Loucy (cell line): ENCODE data around the gene NPC1L1.

ENCODE experiments used
- H2AFZ ChIP-seq: fragments of 200-600 bp; sonication (generic); 2 replicates; pipeline ENCODE4 v1.6.0; 2016; ENCODE audit warnings: antibody characterized with exemption, mild to moderate bottlenecking, low read length, moderate library complexity
- H3F3A ChIP-seq: fragments of 200-600 bp; 2 replicates; pipeline ENCODE4 v1.6.0; 2016; ENCODE audit warnings: antibody characterized with exemption, low read depth, mild to moderate bottlenecking
- H3K27me3 ChIP-seq: fragments of 200-600 bp; sonication (generic); 2 replicates; pipeline ENCODE4 v1.6.1; 2014; ENCODE audit warnings: low read length, mild to moderate bottlenecking; ENCODE audit not compliant: insufficient read depth, poor library complexity, severe bottlenecking
- H3K36me3 ChIP-seq: fragments of 200-600 bp; sonication (generic); 2 replicates; pipeline ENCODE4 v1.6.1; 2016; ENCODE audit warnings: low read length; ENCODE audit not compliant: insufficient read depth
- H3K4me1 ChIP-seq: fragments of 200-600 bp; sonication (generic); 2 replicates; pipeline ENCODE4 v1.5.1; 2014; ENCODE audit warnings: low read length, mild to moderate bottlenecking; ENCODE audit not compliant: insufficient read depth, poor library complexity, severe bottlenecking
- H3K4me2 ChIP-seq: fragments of 200-600 bp; sonication (generic); 2 replicates; pipeline ENCODE4 v1.6.0; 2014; ENCODE audit warnings: antibody characterized with exemption, low read length, low read depth, mild to moderate bottlenecking; ENCODE audit not compliant: poor library complexity, severe bottlenecking
- H3K4me3 ChIP-seq: fragments of 200-600 bp; sonication (generic); 2 replicates; pipeline ENCODE4 v1.5.1; 2014; ENCODE audit warnings: low read length, mild to moderate bottlenecking, mixed read lengths; ENCODE audit not compliant: poor library complexity, severe bottlenecking
- H3K79me2 ChIP-seq: fragments of 200-600 bp; sonication (generic); 2 replicates; pipeline ENCODE4 v1.6.1; 2014; ENCODE audit warnings: low read length; ENCODE audit not compliant: insufficient read depth
- H3K9ac ChIP-seq: fragments of 200-600 bp; sonication (generic); 2 replicates; pipeline ENCODE4 v1.6.0; 2014; ENCODE audit warnings: mild to moderate bottlenecking, low read depth, low read length, moderate library complexity; ENCODE audit not compliant: poor library complexity, severe bottlenecking
- H3K9me2 ChIP-seq: fragments of 200-600 bp; sonication (generic); replicated peaks from 2 replicates; pipeline ENCODE4 v1.6.1; 2016; ENCODE audit warnings: low read depth, low read length, mixed read lengths
- H3K9me3 ChIP-seq: fragments of 200-600 bp; sonication (generic); 2 replicates; pipeline ENCODE4 v1.6.1; 2014; ENCODE audit warnings: mild to moderate bottlenecking, antibody characterized with exemption, low read length, low read depth; ENCODE audit not compliant: insufficient read depth
- H4K20me1 ChIP-seq: fragments of 200-600 bp; sonication (generic); 2 replicates; pipeline ENCODE4 v1.6.0; 2014; ENCODE audit warnings: antibody characterized with exemption, low read length, mild to moderate bottlenecking; ENCODE audit not compliant: insufficient read depth, poor library complexity, severe bottlenecking
- EZH2phosphoT487 ChIP-seq: fragments of 200-600 bp; IDR thresholded peaks from 2 replicates; pipeline ENCODE4 v1.6.1; 2018; ENCODE audit warnings: antibody characterized with exemption, mild to moderate bottlenecking, moderate library complexity, borderline replicate concordance
- TF ChIP-seq, protein P1 (sequence below): fragments of 200-600 bp; sonication (generic); conservative IDR thresholded peaks from 2 replicates; pipeline ENCODE4 v1.5.1; 2014; ENCODE audit warnings: mild to moderate bottlenecking, antibody characterized with exemption, low read length

Gene NPC1L1

GRCh38 chr7:44512736-44513135 lies 28.4 kb downstream of the NPC1L1 start:
- Histone ChIP-seq H3K27me3 (no peaks in the 10 kb centered on the region), H3K9me2 (no peaks in the 10 kb centered on the region), H3K9me3 (no peaks in the 10 kb centered on the region; the same call in 1 of the 2 replicates), H3K4me3 (no peak overlapping the region), H2AFZ (no peak overlapping the region), H3K36me3 (no peaks in the 10 kb centered on the region), H3K4me2 (no peak overlapping the region), H3F3A (no peaks in the 10 kb centered on the region), H4K20me1 (no peaks in the 10 kb centered on the region), H3K9ac (no peak overlapping the region), H3K4me1 (no peaks in the 10 kb centered on the region), H3K79me2 (no peaks in the 10 kb centered on the region)
- TF ChIP-seq, protein P1, sequence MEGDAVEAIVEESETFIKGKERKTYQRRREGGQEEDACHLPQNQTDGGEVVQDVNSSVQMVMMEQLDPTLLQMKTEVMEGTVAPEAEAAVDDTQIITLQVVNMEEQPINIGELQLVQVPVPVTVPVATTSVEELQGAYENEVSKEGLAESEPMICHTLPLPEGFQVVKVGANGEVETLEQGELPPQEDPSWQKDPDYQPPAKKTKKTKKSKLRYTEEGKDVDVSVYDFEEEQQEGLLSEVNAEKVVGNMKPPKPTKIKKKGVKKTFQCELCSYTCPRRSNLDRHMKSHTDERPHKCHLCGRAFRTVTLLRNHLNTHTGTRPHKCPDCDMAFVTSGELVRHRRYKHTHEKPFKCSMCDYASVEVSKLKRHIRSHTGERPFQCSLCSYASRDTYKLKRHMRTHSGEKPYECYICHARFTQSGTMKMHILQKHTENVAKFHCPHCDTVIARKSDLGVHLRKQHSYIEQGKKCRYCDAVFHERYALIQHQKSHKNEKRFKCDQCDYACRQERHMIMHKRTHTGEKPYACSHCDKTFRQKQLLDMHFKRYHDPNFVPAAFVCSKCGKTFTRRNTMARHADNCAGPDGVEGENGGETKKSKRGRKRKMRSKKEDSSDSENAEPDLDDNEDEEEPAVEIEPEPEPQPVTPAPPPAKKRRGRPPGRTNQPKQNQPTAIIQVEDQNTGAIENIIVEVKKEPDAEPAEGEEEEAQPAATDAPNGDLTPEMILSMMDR: no peak
- no peak for TF ChIP-seq EZH2phosphoT487

- TF ChIP-seq EZH2phosphoT487: no peak
- TF ChIP-seq, protein P1: no peak
- Histone ChIP-seq H3F3A (no peaks in the 10 kb centered on the region), H3K9ac (no peak overlapping the region), H4K20me1 (no peaks in the 10 kb centered on the region), H3K4me2 (no peak overlapping the region), H3K4me3 (no peak overlapping the region), H3K9me2 (no peaks in the 10 kb centered on the region), H3K36me3 (no peaks in the 10 kb centered on the region), H3K79me2 (no peaks in the 10 kb centered on the region), H3K27me3 (no peaks in the 10 kb centered on the region), H3K4me1 (no peaks in the 10 kb centered on the region), H2AFZ (no peak overlapping the region), H3K9me3 (no peaks in the 10 kb centered on the region; the same call in 1 of the 2 replicates)
Measured at GRCh38 chr7:44511863-44512468, 29.2 kb downstream of the NPC1L1 start.

DNA sequence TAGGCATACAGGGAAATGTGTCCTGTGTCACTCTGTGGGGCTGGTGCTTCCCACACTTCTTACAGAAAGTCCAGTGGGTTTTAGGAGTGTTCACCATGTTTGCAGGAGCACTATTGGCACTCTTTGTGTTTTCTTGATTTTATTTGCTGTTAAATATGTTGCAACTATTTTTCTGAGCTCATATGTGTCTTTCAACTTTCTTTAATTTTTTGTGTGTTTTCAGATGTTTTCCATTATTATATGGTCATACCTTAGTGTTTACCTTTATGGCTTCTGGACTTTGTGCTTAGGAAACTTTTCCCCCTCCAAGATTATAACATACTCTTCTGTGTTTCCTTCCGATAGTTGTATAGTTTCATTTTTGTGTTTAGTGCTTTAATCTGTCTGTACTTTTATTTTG lies 29.9 kb downstream of the NPC1L1 start:
- Histone ChIP-seq H3K27me3 (no peaks in the 10 kb centered on the region), H3K4me3 (no peak overlapping the region), H3K79me2 (no peaks in the 10 kb centered on the region), H3K9me2 (no peaks in the 10 kb centered on the region), H3K9me3 (no peaks in the 10 kb centered on the region; the same call in 1 of the 2 replicates), H3K4me2 (no peak overlapping the region), H3K36me3 (no peaks in the 10 kb centered on the region), H2AFZ (no peak overlapping the region), H3F3A (no peaks in the 10 kb centered on the region), H4K20me1 (no peaks in the 10 kb centered on the region), H3K9ac (no peak overlapping the region), H3K4me1 (no peaks in the 10 kb centered on the region)
- no peak for TF ChIP-seq EZH2phosphoT487
- TF ChIP-seq, protein P1: no peak
